Measurements from ENCODE around the gene ALDH8A1.
"Not testable (repeated sequence)": the region's sequence is repeated elsewhere in the genome, so short reads cannot be mapped to it uniquely, and the experiment has no call there.

Gene ALDH8A1

DNA sequence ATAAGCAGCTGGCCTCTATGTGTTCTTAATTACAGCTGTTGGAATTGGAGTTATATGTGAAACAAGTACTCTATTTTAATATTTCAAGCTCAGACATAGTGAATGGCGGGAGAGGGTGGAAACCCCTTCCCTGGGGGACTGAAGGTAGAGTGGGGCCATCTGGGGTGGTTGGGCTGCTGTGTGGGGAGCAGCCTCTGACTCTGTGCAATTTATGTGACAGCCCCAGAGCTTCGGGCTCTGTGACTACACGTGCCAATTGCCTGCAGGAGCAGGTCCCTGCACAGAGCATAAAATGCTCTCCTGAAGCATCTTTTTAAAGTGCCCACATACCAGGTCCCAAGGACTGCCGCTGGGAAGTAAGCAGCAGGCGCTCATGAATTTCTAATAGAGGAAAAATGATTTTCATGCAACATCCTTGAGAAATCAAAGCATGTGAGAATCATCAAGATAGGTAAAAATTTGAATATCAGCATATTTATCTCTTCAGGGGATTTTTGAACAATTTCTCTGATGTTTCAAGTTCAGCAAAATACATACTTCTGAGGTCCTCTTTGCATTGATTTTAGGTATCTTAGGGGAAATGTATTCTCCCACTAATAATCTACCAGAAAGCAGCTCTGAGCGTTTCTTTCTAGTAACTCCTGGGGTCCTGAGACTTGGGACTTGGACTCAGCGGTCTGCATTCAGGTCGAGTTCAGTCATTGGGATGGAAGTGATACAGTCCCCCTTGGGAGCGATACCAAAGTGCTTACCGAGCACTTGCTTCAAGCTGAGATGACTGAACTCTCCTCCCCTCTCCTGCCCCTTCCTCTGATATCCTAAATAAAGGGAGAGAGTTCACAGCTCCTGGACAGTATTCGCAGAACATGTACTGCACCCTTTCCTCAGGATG lies 40.0 kb downstream of the ALDH8A1 start:
- DNase-seq = no peak

GRCh38 chr6:134908906-134909516 lies 40.9 kb downstream of the ALDH8A1 start:
- DNase-seq = no peak

GRCh38 chr6:134904731-134905130 lies 45.2 kb downstream of the ALDH8A1 start:
- DNase-seq = not testable (repeated sequence)

- no peak for DNase-seq
These were observed 46.5 kb downstream of the ALDH8A1 start for GRCh38 chr6:134903448-134903847.

- no peak for DNase-seq
These were observed 47.0 kb downstream of the ALDH8A1 start for GRCh38 chr6:134902936-134903335.

DNA sequence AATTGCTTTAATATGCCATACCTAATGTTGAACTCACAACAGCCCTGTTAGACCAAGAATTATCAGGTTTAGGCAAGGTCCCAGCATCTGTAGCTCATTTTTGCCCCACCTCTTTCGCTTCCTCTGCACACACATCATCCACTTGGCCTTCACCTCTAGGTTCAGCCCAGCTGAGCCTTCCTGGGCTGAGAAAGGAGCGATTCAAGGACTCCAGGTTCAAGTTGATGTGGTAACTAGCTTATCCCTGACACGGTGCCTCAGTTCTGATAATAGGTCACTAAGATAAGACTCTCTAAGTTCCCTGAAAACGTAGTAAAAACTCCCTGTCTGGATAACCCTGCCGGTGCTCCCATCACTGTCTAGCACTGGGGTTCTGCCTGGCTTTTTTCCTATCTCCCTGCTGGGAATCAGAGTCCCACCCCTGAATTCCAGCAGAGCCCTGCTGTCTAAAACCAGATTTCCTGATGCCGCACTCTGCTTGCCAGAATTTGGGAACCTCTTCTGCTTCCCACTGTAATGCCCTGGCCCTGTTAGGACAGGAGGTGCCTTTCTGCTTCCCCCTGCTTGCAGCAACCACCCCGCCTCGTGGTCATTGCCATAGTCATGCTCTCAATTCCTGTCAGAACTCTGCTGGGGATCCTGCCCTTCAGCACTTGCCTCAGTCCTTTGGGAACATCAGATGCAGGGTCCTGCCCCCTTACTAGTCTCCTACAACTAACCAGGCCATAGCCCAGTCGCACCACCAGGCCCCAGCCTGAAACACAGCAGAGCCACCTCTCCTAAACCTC lies 47.6 kb downstream of the ALDH8A1 start:
- no peak for DNase-seq

DNA sequence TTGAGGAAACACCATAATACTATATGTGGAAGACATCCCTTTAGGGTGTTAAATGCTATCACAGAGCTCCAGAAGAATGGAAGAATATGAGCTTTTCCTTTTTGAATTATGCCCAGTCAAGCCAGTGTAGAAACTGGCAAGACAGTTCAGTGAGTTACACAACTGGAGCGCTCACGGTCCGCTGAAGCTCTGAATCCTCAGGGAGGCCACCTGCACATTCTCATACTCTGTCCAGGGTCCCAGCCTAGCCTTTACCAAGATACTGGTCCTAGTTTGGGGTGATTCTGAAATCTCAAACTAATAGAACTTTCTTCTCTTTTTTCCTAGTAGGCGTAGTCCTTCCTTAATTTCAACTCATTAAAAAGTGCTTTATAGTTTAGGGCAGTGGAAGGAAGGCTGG lies 51.3 kb downstream of the ALDH8A1 start:
- no peak for DNase-seq

GRCh38 chr6:134898166-134898565 lies 51.7 kb downstream of the ALDH8A1 start:
- not testable (repeated sequence) for DNase-seq

GRCh38 chr6:134896910-134897309 lies 53.0 kb downstream of the ALDH8A1 start:
- DNase-seq = no peak

DNA sequence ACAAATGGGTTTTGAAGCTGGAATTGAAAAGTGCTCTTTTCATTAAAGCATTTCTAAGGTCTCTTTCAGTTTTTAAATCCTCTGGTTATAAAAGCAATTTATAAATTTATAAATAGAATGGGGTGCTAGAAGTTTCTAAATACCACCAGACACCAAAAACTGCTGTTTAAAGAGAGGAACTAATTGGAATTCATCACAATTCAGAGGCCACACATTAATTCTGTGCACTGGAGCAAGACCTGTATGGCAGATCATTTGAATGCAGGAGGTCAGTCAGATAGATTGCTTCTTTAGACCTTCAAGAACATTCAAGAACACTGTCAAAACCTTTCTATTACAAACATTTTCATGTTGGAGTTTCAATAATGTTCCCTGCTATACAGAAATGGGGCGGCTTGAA lies 55.1 kb downstream of the ALDH8A1 start:
- no peak for DNase-seq

GRCh38 chr6:134892362-134892761 lies 57.5 kb downstream of the ALDH8A1 start:
- DNase-seq = no peak

GRCh38 chr6:134891633-134892032 lies 58.3 kb downstream of the ALDH8A1 start:
- no peak for DNase-seq

GRCh38 chr6:134888316-134888715 lies 61.6 kb downstream of the ALDH8A1 start:
- DNase-seq = no peak

- DNase-seq = no peak
These were observed 65.1 kb downstream of the ALDH8A1 start for GRCh38 chr6:134884752-134885151.

GRCh38 chr6:134883314-134883713 lies 66.6 kb downstream of the ALDH8A1 start:
- DNase-seq = no peak

GRCh38 chr6:134882426-134883038 lies 67.4 kb downstream of the ALDH8A1 start:
- peak; percentile 48 for DNase-seq

DNA sequence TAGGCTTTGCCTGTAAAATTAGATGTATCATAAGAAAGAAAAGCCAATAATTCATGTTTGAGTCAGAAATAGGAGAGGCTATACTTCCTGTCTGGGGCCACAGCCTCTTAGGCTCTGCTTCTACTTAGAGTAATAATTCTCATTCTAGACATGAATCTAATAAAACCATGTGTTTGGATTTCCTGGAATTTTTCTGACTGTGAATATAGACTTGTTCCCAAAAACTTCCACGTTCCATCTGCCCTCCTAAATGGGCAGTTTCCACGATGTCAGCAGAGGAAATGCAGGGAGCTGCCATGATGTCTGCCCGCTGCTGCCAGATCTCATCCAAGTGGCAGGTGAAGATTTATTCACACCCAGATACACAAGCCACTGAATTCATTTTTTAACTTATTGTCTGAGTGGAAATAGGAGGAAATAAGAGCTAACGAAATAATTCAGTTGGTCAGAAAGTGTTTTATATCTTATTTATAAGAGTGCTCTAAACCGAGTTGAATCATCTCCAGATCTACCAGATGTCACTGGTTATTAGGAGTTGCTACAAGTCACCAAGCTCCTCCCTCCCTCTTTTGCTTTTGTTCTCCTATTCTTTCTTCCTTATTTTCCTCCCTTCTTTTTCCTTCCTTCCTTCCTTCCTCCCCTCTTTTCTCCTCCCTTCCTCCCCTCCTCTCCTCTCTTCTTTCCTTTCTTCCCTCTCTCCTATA lies 69.3 kb downstream of the ALDH8A1 start:
- no peak for DNase-seq

- DNase-seq = no peak
These were observed 71.8 kb downstream of the ALDH8A1 start for GRCh38 chr6:134878136-134878535.

- no peak for DNase-seq
These were observed 74.5 kb downstream of the ALDH8A1 start for GRCh38 chr6:134875367-134875766.

DNA sequence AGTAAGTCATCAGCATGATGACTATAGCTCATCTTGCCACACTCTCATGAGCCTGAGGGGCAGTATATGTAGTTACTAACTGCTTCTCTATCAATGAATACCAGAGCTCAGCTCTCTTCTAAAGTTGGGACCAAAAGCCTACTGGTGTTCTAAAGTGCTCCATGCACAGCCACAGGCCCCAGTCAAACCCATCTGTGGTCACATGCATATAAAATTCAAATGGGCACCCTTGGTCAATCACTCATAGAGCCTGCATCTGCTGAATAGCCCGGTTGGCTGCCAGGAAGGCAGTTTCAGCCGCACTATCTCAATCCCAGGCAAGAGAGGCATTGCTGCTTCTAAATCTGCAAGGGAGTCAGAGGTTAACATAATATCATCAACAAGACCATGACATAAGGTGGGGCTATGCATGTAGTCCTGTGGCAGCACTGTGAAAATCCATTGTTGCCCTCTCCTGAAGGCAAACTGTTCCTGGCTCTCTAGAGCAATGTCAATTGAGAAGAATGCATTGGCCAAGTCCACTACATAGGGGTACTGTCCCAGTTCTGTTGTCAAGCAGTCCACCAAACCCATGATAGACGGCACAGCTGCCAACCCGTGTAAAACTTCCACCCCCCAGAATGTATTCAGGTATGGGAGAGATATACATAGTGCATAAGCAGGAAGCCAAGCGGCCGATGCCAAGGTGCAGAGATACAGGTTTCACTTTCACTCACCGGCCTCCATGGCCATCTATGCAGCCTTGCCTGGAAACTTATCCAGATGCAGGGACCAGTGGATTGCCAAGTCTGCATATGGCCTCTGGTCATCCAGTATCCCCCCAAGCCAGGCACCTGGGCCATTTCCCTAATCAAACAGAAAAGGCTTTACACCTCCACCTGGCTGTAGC lies 76.2 kb downstream of the ALDH8A1 start:
- DNase-seq = no peak

Measured in NCI-H2227 treated with DMSO at 0.1 percent for 48 hours (cell line).